Endothelial cell of umbilical vein (primary cell): ENCODE results near the gene ICOSLG. TPM values are rescaled to one million over a fixed set of nuclear protein-coding genes. Genes with fewer than 3 reads are reported as not detected.

Experiments
- BruUV-seq: library from RNA; stranded (reverse); fragments of 400-500 nt; replicated peaks from 2 replicates; lab custom pipeline; 2021; lab: Mats Ljungman, UMichigan
- CTCF ChIA-PET: fragments of 300-600, 350-600 bp; sonication (Branson Sonifier 250); formaldehyde crosslinking; loops from one replicate; lab custom pipeline; 2021; ENCODE audit warnings: antibody characterized with exemption, inconsistent platforms; lab: Charles Lee
- POLR2A ChIA-PET: fragments of 300-600, 350-600 bp; sonication (Branson Sonifier 250); formaldehyde crosslinking; loops from one replicate; lab custom pipeline; 2021; ENCODE audit warnings: antibody characterized with exemption, inconsistent platforms; lab: Charles Lee
- DNase-seq: peaks from one replicate; pipeline ENCODE4 v3.0.0-alpha.2; 2011; ENCODE audit warnings: low read depth, low spot score
- FAIRE-seq: peaks from 2 replicates; lab custom pipeline; 2011; peaks lifted over from hg19 to GRCh38; lab: Jason Lieb, UNC
- H2AFZ ChIP-seq: 2 replicates; pipeline ENCODE4 v1.6.0; 2012; ENCODE audit warnings: low read depth, low read length, control low read depth, inconsistent platforms
- H3K27ac ChIP-seq: 2 replicates; pipeline ENCODE4 v1.5.1; 2011; ENCODE audit warnings: low read depth, mild to moderate bottlenecking, control low read depth, low read length, moderate library complexity; ENCODE audit not compliant: insufficient read depth
- H3K27me3 ChIP-seq, 2 experiments: 2 replicates each; pipeline versions ENCODE4 v1.6.0 to v1.6.1; 2011; ENCODE audit warnings: low read length in 2 of 2, mixed read lengths in 1 of 2; ENCODE audit not compliant: control insufficient read depth in 2 of 2, insufficient read depth in 2 of 2
- H3K36me3 ChIP-seq, 2 experiments: 2 replicates in 1 of 2; 3 replicates in 1 of 2; pipeline ENCODE4 v1.5.1; 2011; ENCODE audit warnings: low read length in 2 of 2, mild to moderate bottlenecking in 1 of 2, moderate library complexity in 1 of 2; ENCODE audit not compliant: control insufficient read depth in 2 of 2, insufficient read depth in 2 of 2; ENCODE audit errors: extremely low read depth in 1 of 2
- H3K4me1 ChIP-seq: 3 replicates; pipeline ENCODE4 v1.5.1; 2011; ENCODE audit warnings: mild to moderate bottlenecking, low read length; ENCODE audit not compliant: control insufficient read depth, insufficient read depth; ENCODE audit errors: extremely low read depth
- H3K4me2 ChIP-seq: 2 replicates; pipeline ENCODE4 v1.6.1; 2011; ENCODE audit warnings: low read length, control low read depth, mixed read lengths; ENCODE audit not compliant: insufficient read depth
- H3K4me3 ChIP-seq, 3 experiments: fragments of 200-600 bp in 1 of 3; sonication (generic), shearing (Covaris generic) in 1 of 3; replicated peaks in 1 of 3; 2 replicates each; pipeline ENCODE4 v1.5.1; 2011 to 2016; ENCODE audit warnings: control low read depth in 3 of 3, low read length in 3 of 3, mild to moderate bottlenecking in 2 of 3, inconsistent platforms in 1 of 3, low read depth in 1 of 3, moderate library complexity in 1 of 3; ENCODE audit not compliant: insufficient read depth in 1 of 3
- H3K79me2 ChIP-seq: 2 replicates; pipeline ENCODE4 v1.6.0; 2012; ENCODE audit warnings: low read length, inconsistent platforms; ENCODE audit not compliant: control insufficient read depth, insufficient read depth
- H3K9ac ChIP-seq: replicated peaks from 2 replicates; pipeline ENCODE3; 2011; ENCODE audit warnings: low read length, control low read depth; ENCODE audit not compliant: insufficient read depth; ENCODE audit errors: extremely low read depth
- H3K9me1 ChIP-seq: replicated peaks from 3 replicates; pipeline ENCODE4 v1.6.0; 2011; ENCODE audit warnings: mild to moderate bottlenecking, low read length; ENCODE audit not compliant: control insufficient read depth, insufficient read depth; ENCODE audit errors: extremely low read depth
- H3K9me3 ChIP-seq: replicated peaks from 2 replicates; pipeline ENCODE4 v1.5.1; 2012; ENCODE audit warnings: low read length, inconsistent platforms; ENCODE audit not compliant: control insufficient read depth, insufficient read depth
- H4K20me1 ChIP-seq: replicated peaks from 2 replicates; pipeline ENCODE3; 2011; ENCODE audit warnings: mild to moderate bottlenecking, low read length; ENCODE audit not compliant: control insufficient read depth, insufficient read depth; ENCODE audit errors: extremely low read depth
- EZH2 ChIP-seq: IDR thresholded peaks from 2 replicates; pipeline ENCODE4 v1.6.1; 2012; ENCODE audit warnings: borderline replicate concordance, low read depth, mild to moderate bottlenecking, moderate library complexity, low read length, inconsistent platforms; ENCODE audit not compliant: severe bottlenecking
- FOS ChIP-seq: IDR thresholded peaks from 2 replicates; pipeline ENCODE4 v1.6.1; 2011; ENCODE audit warnings: mild to moderate bottlenecking, low read length, moderate library complexity, borderline replicate concordance; ENCODE audit not compliant: insufficient read depth
- GATA2 ChIP-seq: IDR thresholded peaks from 2 replicates; pipeline ENCODE4 v1.7.0; 2011; ENCODE audit warnings: low read depth, mild to moderate bottlenecking, moderate library complexity, mixed read lengths, low read length; ENCODE audit not compliant: insufficient read length, insufficient read depth
- JUN ChIP-seq: IDR thresholded peaks from 2 replicates; pipeline ENCODE4 v1.6.1; 2011; ENCODE audit warnings: borderline replicate concordance, low read depth; ENCODE audit not compliant: insufficient read length, insufficient read depth
- MYC ChIP-seq: IDR thresholded peaks from one replicate; pipeline ENCODE4 v1.6.1; 2011; ENCODE audit warnings: mild to moderate bottlenecking, low read depth, low read length
- POLR2A ChIP-seq: IDR thresholded peaks from 2 replicates; pipeline ENCODE4 v1.6.1; 2012; ENCODE audit warnings: low read depth, mild to moderate bottlenecking, control low read depth, low read length
- POLR2AphosphoS5 ChIP-seq: IDR thresholded peaks from 2 replicates; pipeline ENCODE4 v1.6.1; 2012; ENCODE audit warnings: low read depth, mild to moderate bottlenecking, control low read depth, low read length, moderate library complexity; ENCODE audit not compliant: insufficient read depth
- dilution Hi-C: fragments of 300-500 bp; cut with MboI; formaldehyde crosslinking; loops from one replicate; pipeline ENCODE4 v1.15.0; 2019; ENCODE audit warnings: low sequenced_read_pairs; ENCODE audit not compliant: extremely low pct_ligation_motif_present
- intact Hi-C: fragments of 100-400 bp; cut with micrococcal nuclease; formaldehyde crosslinking; loops from one replicate; pipeline ENCODE4 v1.10.0; 2022
- polyA plus RNA-seq, 4 experiments: library from polyadenylated mRNA; depleted of rRNA in 3 of 4; stranded (reverse) in 3 of 4; unstranded in 1 of 4; fragments of >200 nt; gene quantifications; 2 replicates each; pipeline versions ENCODE4 v1.2.1 to v1.2.3, GENCODE V29; 2011 to 2012; ENCODE audit warnings: missing spikeins in 1 of 4
- total RNA-seq: library from RNA; stranded (reverse); gene quantifications from 2 replicates; pipeline ENCODE4 v1.2.3, GENCODE V29; 2021
- TF ChIP-seq, protein P1 (sequence below): IDR thresholded peaks from 2 replicates; pipeline ENCODE4 v1.6.1; 2011; ENCODE audit not compliant: insufficient read depth, insufficient read length
- TF ChIP-seq, protein P2 (sequence below), 2 donors: IDR thresholded peaks; 1 replicate in 1 of 2; 2 replicates in 1 of 2; pipeline ENCODE4 v1.5.1; 2011; ENCODE audit warnings: low read length in 2 of 2, mild to moderate bottlenecking in 2 of 2, moderate library complexity in 2 of 2, control low read depth in 1 of 2, inconsistent platforms in 1 of 2, low read depth in 1 of 2; ENCODE audit not compliant: insufficient read depth in 1 of 2; ENCODE audit errors: extremely low read depth in 1 of 2

Gene ICOSLG
- total and polyA plus RNA-seq, 2 donors (not counting 3 experiments of a cell fraction or from before 2014, with no cell fraction given): 0.91 to 2.9 TPM

DNA sequence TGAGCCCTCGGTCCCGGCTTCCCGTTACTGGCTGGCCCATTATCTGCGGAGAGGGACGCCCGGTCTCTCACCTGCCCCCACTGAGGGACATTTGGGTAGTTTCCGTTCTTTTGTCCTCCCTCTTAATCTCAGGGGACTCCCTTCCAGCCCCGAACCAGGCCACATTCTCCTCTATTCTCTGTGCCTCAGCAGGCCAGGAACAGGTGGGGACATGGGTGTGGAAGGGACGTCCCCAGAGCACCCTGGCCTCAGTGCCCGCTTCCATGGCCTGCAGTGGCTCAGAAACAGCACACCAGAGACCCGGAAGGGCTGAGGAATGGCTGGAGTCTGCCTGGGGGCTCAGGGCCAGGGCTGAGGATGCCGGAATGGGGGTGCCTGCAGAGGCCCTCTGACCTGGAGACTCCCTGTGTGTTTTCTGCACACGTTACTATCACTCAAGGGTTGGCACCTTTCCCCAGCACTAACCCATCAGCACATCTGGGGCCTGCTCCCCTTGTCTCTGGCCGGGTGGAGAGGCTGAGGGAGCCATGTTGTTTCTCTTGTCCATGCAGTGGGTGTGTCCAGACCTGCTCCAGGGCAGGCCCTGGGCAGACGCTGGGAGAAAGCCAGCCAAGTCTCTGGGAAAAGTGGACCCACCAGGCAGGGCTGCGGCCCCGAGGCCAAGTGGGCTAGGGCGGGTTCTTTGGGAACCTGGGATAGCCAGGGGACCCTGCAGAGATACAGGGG lies 31.0 kb upstream of the ICOSLG start:
- Histone ChIP-seq H3K4me1 (no peaks in the 10 kb centered on the region), H3K27ac (no peak overlapping the region), H3K9me1 (no peaks in the 10 kb centered on the region), H3K4me2 (no peak overlapping the region), H3K79me2 (no peaks in the 10 kb centered on the region), H3K4me3 (no peak overlapping the region), H3K9me3 (no peaks in the 10 kb centered on the region), H4K20me1 (no peaks in the 10 kb centered on the region), H2AFZ (no peak overlapping the region), H3K36me3 (no peaks in the 10 kb centered on the region), H3K27me3 (no peaks in the 10 kb centered on the region), H3K9ac (no peak overlapping the region)
- intact Hi-C loops: no loop called here
- TF ChIP-seq, protein P1, sequence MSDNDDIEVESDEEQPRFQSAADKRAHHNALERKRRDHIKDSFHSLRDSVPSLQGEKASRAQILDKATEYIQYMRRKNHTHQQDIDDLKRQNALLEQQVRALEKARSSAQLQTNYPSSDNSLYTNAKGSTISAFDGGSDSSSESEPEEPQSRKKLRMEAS: no peak
- TF ChIP-seq JUN (no peak), FOS (no peak), POLR2AphosphoS5 (no peak), EZH2 (no peak), MYC (no peak), POLR2A (no peak), GATA2 (no peak)
- TF ChIP-seq, protein P2, sequence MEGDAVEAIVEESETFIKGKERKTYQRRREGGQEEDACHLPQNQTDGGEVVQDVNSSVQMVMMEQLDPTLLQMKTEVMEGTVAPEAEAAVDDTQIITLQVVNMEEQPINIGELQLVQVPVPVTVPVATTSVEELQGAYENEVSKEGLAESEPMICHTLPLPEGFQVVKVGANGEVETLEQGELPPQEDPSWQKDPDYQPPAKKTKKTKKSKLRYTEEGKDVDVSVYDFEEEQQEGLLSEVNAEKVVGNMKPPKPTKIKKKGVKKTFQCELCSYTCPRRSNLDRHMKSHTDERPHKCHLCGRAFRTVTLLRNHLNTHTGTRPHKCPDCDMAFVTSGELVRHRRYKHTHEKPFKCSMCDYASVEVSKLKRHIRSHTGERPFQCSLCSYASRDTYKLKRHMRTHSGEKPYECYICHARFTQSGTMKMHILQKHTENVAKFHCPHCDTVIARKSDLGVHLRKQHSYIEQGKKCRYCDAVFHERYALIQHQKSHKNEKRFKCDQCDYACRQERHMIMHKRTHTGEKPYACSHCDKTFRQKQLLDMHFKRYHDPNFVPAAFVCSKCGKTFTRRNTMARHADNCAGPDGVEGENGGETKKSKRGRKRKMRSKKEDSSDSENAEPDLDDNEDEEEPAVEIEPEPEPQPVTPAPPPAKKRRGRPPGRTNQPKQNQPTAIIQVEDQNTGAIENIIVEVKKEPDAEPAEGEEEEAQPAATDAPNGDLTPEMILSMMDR (IDR thresholded peaks at IDR 0.05; ENCODE audit: extremely low read depth in 1 of 2, insufficient read depth in 1 of 2, low read depth in 1 of 2, low read length in 2 of 2): no peak
- ChIA-PET POLR2A (no interaction called here), CTCF (no interaction called here)
- FAIRE-seq (no peak), DNase-seq (no peak)
- dilution Hi-C loops: no loop called here
- BruUV-seq: no TSS peak
